ENCODE measurements around the gene COL27A1. TPM values are rescaled to one million over a fixed set of nuclear protein-coding genes. Genes with fewer than 3 reads are reported as not detected.

The COL27A1 gene
- total and polyA plus RNA-seq, 5 donors, result 2.6 to 10.3 (median 8.4) TPM

GRCh38 chr9:114281473-114282103, 126.3 kb downstream of the COL27A1 start:
- Histone ChIP-seq H3K4me1 (ENCODE audit: control insufficient read depth, insufficient read depth, low read length) (peaks cover 5% of the 10 kb centered on the region), H3K27ac (ENCODE audit: low read length) (no peak overlapping the region), H3K27me3 (ENCODE audit: control insufficient read depth, insufficient read depth) (no peaks in the 10 kb centered on the region), H3K9me3 (ENCODE audit: control insufficient read depth, low read length) (no peaks in the 10 kb centered on the region), H3K4me3 (ENCODE audit: low read length) (no peak overlapping the region)
- DNase-seq (peak; percentile 80 to 89 (median 87)), ATAC-seq (peak; percentile 81 to 83)
- 56% methylated on average over 12 of the region's 12 CpGs for WGBS
- intact Hi-C loops (cut with DNase I), result no loop called here

- DNase-seq, result peak; percentile 10 to 52 (median 46)
- ATAC-seq, result no peak
- 90% methylated on average over 10 of the region's 10 CpGs for WGBS
- no peak overlapping the region for H3K4me3 ChIP-seq (ENCODE audit: low read length)
- H3K27me3 ChIP-seq (ENCODE audit: control insufficient read depth, insufficient read depth), result no peaks in the 10 kb centered on the region
- intact Hi-C loops (cut with DNase I), result no loop called here
- peaks cover 5% of the 10 kb centered on the region for H3K4me1 ChIP-seq (ENCODE audit: control insufficient read depth, insufficient read depth, low read length)
- H3K27ac ChIP-seq (ENCODE audit: low read length), result no peak overlapping the region
- H3K9me3 ChIP-seq (ENCODE audit: control insufficient read depth, low read length), result no peaks in the 10 kb centered on the region
Observed at GRCh38 chr9:114282104-114282485, 126.8 kb downstream of the COL27A1 start.

GRCh38 chr9:114282507-114282906, 127.2 kb downstream of the COL27A1 start:
- peaks cover 5% of the 10 kb centered on the region for H3K4me1 ChIP-seq (ENCODE audit: control insufficient read depth, insufficient read depth, low read length)
- 84% methylated on average over 6 of the region's 6 CpGs for WGBS
- H3K27ac ChIP-seq (ENCODE audit: low read length), result no peak overlapping the region
- intact Hi-C loops (cut with DNase I), result no loop called here
- no peaks in the 10 kb centered on the region for H3K27me3 ChIP-seq (ENCODE audit: control insufficient read depth, insufficient read depth)
- H3K9me3 ChIP-seq (ENCODE audit: control insufficient read depth, low read length), result no peaks in the 10 kb centered on the region
- DNase-seq (peak in 2 of 3 donors; percentile 5 to 7), ATAC-seq (no peak)
- no peak overlapping the region for H3K4me3 ChIP-seq (ENCODE audit: low read length)

GRCh38 chr9:114282926-114283325, 127.6 kb downstream of the COL27A1 start:
- peak in 2 of 3 donors; percentile 3 to 5 for DNase-seq
- Histone ChIP-seq H3K9me3 (ENCODE audit: control insufficient read depth, low read length) (no peaks in the 10 kb centered on the region), H3K4me1 (ENCODE audit: control insufficient read depth, insufficient read depth, low read length) (peaks cover 5% of the 10 kb centered on the region), H3K27ac (ENCODE audit: low read length) (no peak overlapping the region), H3K4me3 (ENCODE audit: low read length) (no peak overlapping the region), H3K27me3 (ENCODE audit: control insufficient read depth, insufficient read depth) (no peaks in the 10 kb centered on the region)
- WGBS, result 54% methylated on average over 5 of the region's 5 CpGs
- intact Hi-C loops (cut with DNase I), result no loop called here
- ATAC-seq, result no peak

GRCh38 chr9:114283551-114284111, 128.3 kb downstream of the COL27A1 start:
- peak; percentile 9 to 40 (median 33) for DNase-seq
- Histone ChIP-seq H3K9me3 (ENCODE audit: control insufficient read depth, low read length) (no peaks in the 10 kb centered on the region), H3K4me1 (ENCODE audit: control insufficient read depth, insufficient read depth, low read length) (peaks cover 5% of the 10 kb centered on the region), H3K27me3 (ENCODE audit: control insufficient read depth, insufficient read depth) (no peaks in the 10 kb centered on the region), H3K4me3 (ENCODE audit: low read length) (no peak overlapping the region), H3K27ac (ENCODE audit: low read length) (no peak overlapping the region)
- ATAC-seq, result no peak
- intact Hi-C loops (cut with DNase I), result no loop called here
- 93% methylated on average over 14 of the region's 14 CpGs for WGBS

- H3K9me3 ChIP-seq (ENCODE audit: control insufficient read depth, low read length), result no peaks in the 10 kb centered on the region
- DNase-seq (peak; percentile 4 to 27 (median 8)), ATAC-seq (no peak)
- no peak overlapping the region for H3K4me3 ChIP-seq (ENCODE audit: low read length)
- WGBS, result 94% methylated on average over 11 of the region's 11 CpGs
- intact Hi-C loops (cut with DNase I), result no loop called here
- H3K27me3 ChIP-seq (ENCODE audit: control insufficient read depth, insufficient read depth), result no peaks in the 10 kb centered on the region
- peaks cover 5% of the 10 kb centered on the region for H3K4me1 ChIP-seq (ENCODE audit: control insufficient read depth, insufficient read depth, low read length)
- H3K27ac ChIP-seq (ENCODE audit: low read length), result no peak overlapping the region
Observed at GRCh38 chr9:114284316-114285060, 129.2 kb downstream of the COL27A1 start.

GRCh38 chr9:114285166-114285867, 130.0 kb downstream of the COL27A1 start:
- ATAC-seq (no peak), DNase-seq (peak; percentile 39 to 70 (median 65))
- WGBS, result 65% methylated on average over 20 of the region's 20 CpGs

GRCh38 chr9:114286146-114286679, 130.9 kb downstream of the COL27A1 start:
- intact Hi-C loops (cut with DNase I), result no loop called here
- Histone ChIP-seq H3K4me1 (ENCODE audit: control insufficient read depth, insufficient read depth, low read length) (peaks cover 3% of the 10 kb centered on the region), H3K4me3 (ENCODE audit: low read length) (no peak overlapping the region), H3K9me3 (ENCODE audit: control insufficient read depth, low read length) (no peaks in the 10 kb centered on the region), H3K27ac (ENCODE audit: low read length) (no peak overlapping the region), H3K27me3 (ENCODE audit: control insufficient read depth, insufficient read depth) (no peaks in the 10 kb centered on the region)
- peak in 1 of 3 donors; percentile 22 for DNase-seq
- WGBS, result 84% methylated on average over 10 of the region's 10 CpGs
- ATAC-seq, result no peak

More at GRCh38 chr9:114285166-114285867, 130.0 kb downstream of the COL27A1 start:
- intact Hi-C loops (cut with DNase I), result no loop called here
- Histone ChIP-seq H3K27me3 (ENCODE audit: control insufficient read depth, insufficient read depth) (no peaks in the 10 kb centered on the region), H3K27ac (ENCODE audit: low read length) (no peak overlapping the region), H3K4me1 (ENCODE audit: control insufficient read depth, insufficient read depth, low read length) (peaks cover 5% of the 10 kb centered on the region), H3K9me3 (ENCODE audit: control insufficient read depth, low read length) (no peaks in the 10 kb centered on the region), H3K4me3 (ENCODE audit: low read length) (no peak overlapping the region)

- ATAC-seq (no peak), DNase-seq (peak; percentile 9 to 40 (median 33))
- Histone ChIP-seq H3K27ac (ENCODE audit: low read length) (no peak overlapping the region), H3K9me3 (ENCODE audit: control insufficient read depth, low read length) (no peaks in the 10 kb centered on the region), H3K4me1 (ENCODE audit: control insufficient read depth, insufficient read depth, low read length) (no peaks in the 10 kb centered on the region), H3K27me3 (ENCODE audit: control insufficient read depth, insufficient read depth) (no peaks in the 10 kb centered on the region), H3K4me3 (ENCODE audit: low read length) (no peak overlapping the region)
- intact Hi-C loops (cut with DNase I), result no loop called here
- 82% methylated on average over 16 of the region's 16 CpGs for WGBS
Observed at GRCh38 chr9:114287001-114287762, 131.8 kb downstream of the COL27A1 start.

GRCh38 chr9:114287763-114288192, 132.4 kb downstream of the COL27A1 start:
- WGBS, result 77% methylated on average over 15 of the region's 15 CpGs
- H3K4me1 ChIP-seq (ENCODE audit: control insufficient read depth, insufficient read depth, low read length), result no peaks in the 10 kb centered on the region
- H3K9me3 ChIP-seq (ENCODE audit: control insufficient read depth, low read length), result no peaks in the 10 kb centered on the region
- H3K4me3 ChIP-seq (ENCODE audit: low read length), result no peak overlapping the region
- no peak overlapping the region for H3K27ac ChIP-seq (ENCODE audit: low read length)
- DNase-seq (peak; percentile 10 to 41 (median 38)), ATAC-seq (no peak)
- H3K27me3 ChIP-seq (ENCODE audit: control insufficient read depth, insufficient read depth), result no peaks in the 10 kb centered on the region
- intact Hi-C loops (cut with DNase I), result no loop called here
